ENCODE measurements around the gene ANKRD33B. TPM values are rescaled to one million over a fixed set of nuclear protein-coding genes. Genes with fewer than 3 reads are reported as not detected.
A peak's percentile ranks its signal among the peaks of the same experiment; 100 is the strongest.

ANKRD33B gene
- total and polyA plus RNA-seq, 2 of the 8 experiments (the other 6 are each of a cell fraction or from before 2014, with no cell fraction given) = 6.9 to 20.6 TPM

DNA sequence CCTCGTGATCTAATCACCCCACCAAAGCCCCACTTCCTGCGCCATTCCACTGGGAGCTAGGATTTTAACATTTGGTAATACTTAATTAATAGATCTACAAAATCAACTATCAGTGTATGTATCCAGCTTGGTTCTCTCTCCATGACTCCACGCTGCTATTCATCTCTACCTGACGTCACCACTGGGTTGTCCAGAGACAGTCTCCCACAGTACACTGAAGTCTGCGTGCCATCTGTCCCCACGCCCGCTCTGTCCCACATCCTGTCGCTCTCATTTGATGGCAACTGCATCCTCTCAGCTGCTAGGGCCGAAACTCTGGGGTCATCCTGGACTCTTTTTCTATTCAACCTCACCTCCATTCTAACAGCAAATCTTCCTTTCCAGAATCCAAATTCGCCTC lies 53.2 kb downstream of the ANKRD33B start:
- FAIRE-seq = no peak
- ChIA-PET CTCF (ENCODE audit: partially characterized antibody) (interaction anchor here (0.8 to 6.2 kb wide), 6 partner anchors 9 to 165 kb away, joined by 3 to 47 read pairs (median 6); no protein-coding TSS in a partner anchor), POLR2A (ENCODE audit: partially characterized antibody) (no interaction called here)
- Histone ChIP-seq H2AK5ac (ENCODE audit: low read depth, low read length) (0 out of 2 replicates have a peak overlapping the region, but pooled peaks have one; percentile 40), H3K36me3 (ENCODE audit: control insufficient read depth in 2 of 4, insufficient read depth in 4 of 4, low read length in 3 of 4) (no peaks in the 10 kb centered on the region), H2BK12ac (ENCODE audit: low read depth, low read length) (no peak overlapping the region), H3K27ac (ENCODE audit: low read depth, low read length) (no peak overlapping the region), H3K9me3 (ENCODE audit: insufficient read depth in 2 of 2, low read depth in 1 of 2, low read length in 1 of 2) (no peaks in the 10 kb centered on the region), H3K56ac (replicated peaks; ENCODE audit: insufficient read length, low read depth, low read length) (no peak overlapping the region), H2BK15ac (ENCODE audit: low read length) (no peak overlapping the region), H2AFZ (ENCODE audit: low read length) (no peak overlapping the region), H4K5ac (ENCODE audit: insufficient read length, low read depth, low read length) (no peak overlapping the region), H4K8ac (ENCODE audit: extremely low read depth, insufficient read depth, low read length) (no peak overlapping the region), H3K18ac (ENCODE audit: extremely low read depth, low read length) (no peak overlapping the region), H2BK5ac (ENCODE audit: low read depth, low read length) (no peak overlapping the region), H3K27me3 (replicated peaks in 1 of 4; ENCODE audit: control insufficient read depth in 3 of 4, extremely low read depth in 1 of 4, insufficient read depth in 3 of 4, low read length in 3 of 4) (no peaks in the 10 kb centered on the region), H3K4me1 (replicated peaks in 1 of 4; ENCODE audit: control insufficient read depth in 3 of 4, insufficient read depth in 4 of 4, low read length in 3 of 4) (peaks cover 0 to 4% (median under 1%) of the 10 kb centered on the region in 4 experiments; a peak in 1 of 7 replicates), H4K20me1 (replicated peaks in 1 of 2; ENCODE audit: control insufficient read depth in 1 of 2, insufficient read depth in 2 of 2, low read length in 2 of 2) (no peaks in the 10 kb centered on the region), H3K14ac (ENCODE audit: insufficient read length) (no peak overlapping the region), H3K23me2 (ENCODE audit: low read depth, low read length) (no peaks in the 10 kb centered on the region; the same call in 1 of the 2 replicates), H3K79me2 (ENCODE audit: control insufficient read depth in 1 of 2, insufficient read depth in 2 of 2, low read length in 2 of 2) (no peaks in the 10 kb centered on the region), H3K9ac (replicated peaks in 1 of 4; ENCODE audit: extremely low read depth in 1 of 4, low read depth in 3 of 4, low read length in 3 of 4) (no peak overlapping the region), H2BK20ac (ENCODE audit: low read length) (no peak overlapping the region), H3K4ac (replicated peaks; ENCODE audit: insufficient read length, low read depth, low read length) (no peak overlapping the region), H3K79me1 (ENCODE audit: low read depth, low read length) (no peaks in the 10 kb centered on the region), H3K23ac (ENCODE audit: insufficient read length) (no peak overlapping the region), H2BK120ac (replicated peaks; ENCODE audit: low read depth, low read length) (no peak overlapping the region), H3K4me3 (ENCODE audit: extremely low read depth in 1 of 4, insufficient read depth in 2 of 4, low read depth in 3 of 4, low read length in 4 of 4) (no peak overlapping the region), H3K4me2 (ENCODE audit: insufficient read depth in 1 of 2, low read depth in 2 of 2, low read length in 2 of 2) (no peak overlapping the region), H4K91ac (replicated peaks; ENCODE audit: insufficient read length, low read length) (no peak overlapping the region)
- 81% methylated on average over 10 of the region's 10 CpGs; no CpG with 5 or more reads in 1 of the 2 experiments for WGBS, 2 experiments (ENCODE audit: extremely low coverage in 1 of 2, insufficient coverage in 1 of 2, insufficient read length in 1 of 2, insufficient replicate concordance in 2 of 2, low coverage in 1 of 2, low lambda C conversion rate in 2 of 2, missing lambda C conversion rate in 1 of 2)
- TF ChIP-seq SUZ12 (IDR thresholded peaks at IDR 0.05; ENCODE audit: low read length) (no peak), KDM1A (IDR thresholded peaks at IDR 0.05; ENCODE audit: borderline replicate concordance, low read length) (no peak), POU5F1 (IDR thresholded peaks at IDR 0.05; ENCODE audit: low read depth, low read length) (no peak)
- no peak for DNase-seq (ENCODE audit: low read depth in 1 of 2, low spot score in 2 of 2)
